HG03196 (cell line): ENCODE results near the gene FHOD3.

Experiments
- ATAC-seq: cut with Tn5 transposase; IDR thresholded peaks from one replicate; pipeline ENCODE4 v1.9.1; 2021; ENCODE audit not compliant: unreplicated experiment

The FHOD3 gene

DNA sequence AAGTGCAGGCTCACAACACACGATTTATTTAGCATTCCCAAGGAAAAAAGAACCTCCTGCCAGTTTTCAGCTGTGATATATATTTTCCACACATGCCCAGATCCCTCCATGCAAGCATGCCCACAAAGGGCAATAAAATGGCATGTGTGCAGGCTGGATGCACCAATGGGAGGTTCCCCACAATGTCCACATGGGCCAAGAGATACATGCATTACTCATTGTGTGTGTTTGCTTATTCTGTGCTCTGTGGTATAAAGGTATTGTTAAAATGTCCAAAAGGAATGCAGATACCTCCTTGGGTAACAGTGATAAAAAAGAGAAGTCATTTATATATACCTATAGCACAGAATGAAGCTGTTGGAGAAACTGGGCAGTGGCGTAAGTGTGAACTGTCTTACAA, 207.4 kb downstream of the FHOD3 start:
- no peak for ATAC-seq

DNA sequence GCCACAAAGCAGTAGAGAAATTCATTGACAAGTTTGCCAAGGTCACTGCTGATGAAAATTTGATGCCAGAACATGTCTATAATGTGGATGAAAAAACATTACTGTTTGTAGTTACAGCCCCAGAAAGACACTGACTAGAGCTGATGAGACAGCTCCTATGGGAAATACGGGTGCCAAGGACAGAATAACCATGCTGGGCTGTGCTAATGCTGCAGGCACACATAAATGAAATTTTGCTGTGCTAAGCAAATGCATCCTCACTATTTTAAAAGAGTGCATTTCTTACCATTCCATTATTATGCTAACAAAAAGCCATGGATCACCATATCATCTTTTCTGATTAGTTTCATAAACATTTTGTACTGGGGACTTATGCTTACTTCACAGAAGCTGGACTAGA, 208.2 kb downstream of the FHOD3 start:
- no peak for ATAC-seq

DNA sequence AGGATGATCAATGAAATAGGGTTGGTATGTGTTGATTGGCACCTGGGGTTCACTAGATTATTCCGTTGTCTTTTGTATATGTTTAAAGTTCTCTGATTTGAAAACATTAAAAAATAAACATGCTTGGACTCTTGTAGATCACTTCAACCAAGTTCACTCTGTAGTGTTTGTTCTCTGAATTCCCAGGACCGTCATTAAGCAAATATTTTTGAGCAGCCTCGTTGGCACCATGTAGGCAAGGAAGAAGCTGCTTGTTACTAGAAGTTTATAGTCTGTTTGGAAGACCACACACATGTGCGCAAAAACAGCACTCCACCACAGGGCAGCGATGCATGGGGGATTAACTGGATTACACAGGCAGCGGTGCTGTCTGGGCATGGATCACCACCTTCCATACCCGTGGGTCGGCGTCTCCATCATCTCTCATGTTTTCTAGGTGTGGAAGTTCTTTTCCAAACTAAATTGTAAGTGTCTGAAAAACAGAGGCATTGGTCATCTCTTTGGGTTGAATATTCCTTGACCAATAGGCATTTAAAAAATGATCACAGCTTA, 212.2 kb downstream of the FHOD3 start:
- no peak for ATAC-seq

DNA sequence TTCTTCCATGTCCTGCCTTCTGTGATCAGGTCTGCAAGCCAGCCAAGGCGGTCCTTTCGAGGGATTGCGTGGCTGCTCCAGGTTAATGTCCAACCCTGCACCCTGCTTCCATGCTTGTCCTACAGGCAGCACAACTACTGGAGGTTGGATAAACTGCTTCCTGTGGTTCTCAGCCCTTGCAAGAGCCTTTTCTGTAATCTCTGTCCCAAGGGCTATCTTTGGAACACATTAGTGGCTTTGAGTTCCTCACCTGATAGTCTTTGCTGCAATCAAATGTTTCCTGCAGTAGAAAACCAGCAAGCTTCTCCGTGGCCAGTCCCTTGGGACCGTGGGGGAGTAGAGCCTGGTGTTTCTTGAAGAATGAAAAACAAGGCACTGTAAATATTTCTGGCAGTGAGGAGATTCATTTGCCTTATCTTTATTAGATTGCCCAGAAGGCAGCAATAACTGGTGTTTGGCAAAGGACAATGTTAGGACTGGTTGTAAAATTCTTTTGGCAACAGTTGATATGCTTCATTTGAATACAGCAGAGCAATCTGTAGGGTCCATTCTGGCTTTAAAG, 214.4 kb downstream of the FHOD3 start:
- no peak for ATAC-seq

DNA sequence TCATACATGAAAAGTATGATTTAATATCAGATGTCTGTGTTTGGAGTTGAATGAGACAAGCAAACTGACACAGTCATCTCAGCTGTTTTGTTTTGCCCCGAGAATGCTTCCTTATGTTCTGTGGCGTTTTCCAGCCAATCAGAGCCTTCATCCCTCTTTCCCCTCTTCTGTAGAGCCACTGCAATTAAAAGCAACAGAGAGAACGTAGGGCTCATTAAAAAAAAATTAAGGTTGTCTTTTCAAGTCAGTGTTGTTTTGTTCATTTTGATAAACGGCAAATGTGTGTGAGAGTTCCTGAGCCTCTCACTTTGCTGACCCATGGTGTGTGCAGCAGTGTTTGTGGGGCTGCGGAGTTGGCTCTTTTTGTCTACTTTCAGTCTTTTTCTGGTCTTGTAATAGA, 216.0 kb downstream of the FHOD3 start:
- ATAC-seq = no peak

DNA sequence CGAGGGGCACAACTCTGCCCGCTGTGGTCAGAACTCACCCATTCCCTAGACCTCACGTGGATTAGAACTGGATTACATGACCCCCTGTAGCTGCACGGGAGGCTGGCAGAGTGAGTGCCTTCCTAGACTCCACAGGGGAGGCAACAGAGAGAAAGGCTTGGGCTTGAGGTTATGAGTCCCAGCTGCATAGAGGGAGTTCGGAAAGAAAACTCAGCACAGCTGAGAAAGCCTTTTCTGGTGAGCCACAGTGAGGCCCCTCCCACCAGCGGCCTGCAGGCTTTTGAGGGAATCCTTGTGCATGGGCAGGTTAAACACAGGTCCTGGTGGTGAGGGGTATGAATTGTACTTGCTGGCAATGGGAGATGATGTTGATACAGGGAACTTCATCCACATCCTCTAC, 217.3 kb downstream of the FHOD3 start:
- ATAC-seq = no peak

DNA sequence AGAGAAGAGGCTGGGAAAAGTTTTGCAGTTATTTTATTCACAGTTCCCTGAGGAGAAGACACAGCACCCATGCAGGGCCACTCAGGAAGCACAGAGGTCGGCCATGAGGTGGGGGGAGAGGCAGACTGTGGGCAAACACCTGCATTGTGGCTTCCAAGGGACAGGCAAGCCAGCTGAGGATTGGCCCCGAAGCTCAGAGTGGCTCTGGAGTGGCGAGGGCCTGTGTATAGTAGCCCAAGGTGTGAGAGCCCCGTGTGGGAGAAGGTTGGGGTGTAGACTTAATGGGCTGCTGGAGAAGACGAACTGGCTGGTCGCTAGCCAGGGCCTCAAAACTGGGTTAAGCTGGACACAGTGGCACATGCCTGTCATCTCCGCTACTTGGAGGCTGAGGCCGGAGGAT, 218.7 kb downstream of the FHOD3 start:
- no peak for ATAC-seq

DNA sequence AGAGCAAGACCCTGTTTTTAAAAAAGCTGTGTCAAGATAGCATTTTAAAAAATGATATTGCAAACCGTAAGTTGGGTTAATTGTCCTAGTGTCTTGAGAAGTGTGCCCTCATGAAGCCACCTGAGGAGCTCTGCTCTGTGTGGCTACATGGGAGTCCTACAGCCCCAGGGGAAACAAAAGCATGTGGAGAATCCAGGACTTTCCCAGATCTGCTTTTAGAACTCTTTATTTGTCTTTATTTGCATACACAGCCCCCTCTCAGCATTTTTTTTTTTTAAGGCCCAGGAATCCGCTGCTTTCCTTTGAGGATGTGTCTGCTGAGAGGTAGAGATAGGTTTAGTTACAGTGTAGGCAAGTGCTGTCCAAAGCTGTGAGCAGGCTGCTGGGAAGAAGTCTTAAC, 219.2 kb downstream of the FHOD3 start:
- no peak for ATAC-seq

DNA sequence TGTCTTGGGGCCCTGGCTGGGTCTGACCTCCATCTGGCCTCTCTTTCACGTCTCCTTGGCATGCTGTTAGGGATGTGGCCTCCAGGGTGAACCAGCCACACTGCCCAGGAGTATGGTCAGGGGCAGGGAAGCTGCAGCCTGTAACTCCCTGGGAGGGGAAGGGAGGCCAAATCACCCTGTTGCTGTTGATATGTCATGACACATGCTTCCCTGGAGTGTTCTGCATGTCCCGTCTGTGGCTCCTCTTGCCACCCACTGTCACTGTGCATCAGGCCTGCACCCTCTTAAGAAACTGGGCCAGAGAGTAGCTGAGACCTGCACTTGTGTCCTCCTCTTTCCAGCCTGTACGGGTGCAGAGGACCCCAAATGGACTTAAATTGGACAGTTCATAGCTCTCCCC, 221.3 kb downstream of the FHOD3 start:
- no peak for ATAC-seq

DNA sequence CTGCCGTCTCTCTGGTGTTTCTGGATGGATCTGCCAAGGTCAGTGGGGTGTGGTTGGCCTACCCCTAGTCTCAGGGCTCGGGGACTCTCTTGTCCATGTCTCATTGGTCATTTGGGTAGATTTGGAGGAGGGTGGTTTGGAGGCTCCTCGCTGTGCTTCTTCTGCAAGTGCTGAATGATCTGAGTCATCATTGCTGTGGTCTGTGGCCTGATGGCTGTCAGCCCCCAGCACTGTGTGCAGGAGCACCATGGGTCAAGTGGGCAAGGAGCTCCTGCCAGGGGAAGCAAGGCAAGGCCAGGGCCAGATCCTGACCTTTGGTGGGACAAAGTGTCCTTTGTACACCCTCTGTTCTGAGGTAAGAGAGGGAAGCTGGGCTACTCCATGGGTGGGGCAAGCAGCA, 221.8 kb downstream of the FHOD3 start:
- ATAC-seq = no peak

DNA sequence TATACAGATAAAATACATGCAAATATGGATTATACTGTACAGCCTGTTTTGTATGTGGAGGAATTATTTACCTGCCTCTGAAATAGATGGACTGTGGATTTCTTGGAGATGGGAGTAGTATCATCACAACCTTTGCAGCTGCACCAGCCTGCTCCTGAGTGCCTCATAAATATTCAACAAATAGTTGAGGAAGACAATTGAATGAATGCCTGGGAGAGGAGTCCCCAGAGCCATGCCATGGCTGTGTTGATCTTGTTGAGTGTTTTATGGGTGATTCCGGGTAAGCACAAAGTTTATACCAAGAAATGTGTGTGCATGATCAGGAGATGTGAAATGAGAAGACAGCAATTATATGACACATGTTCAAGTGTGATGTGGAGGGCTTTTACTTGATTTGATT, 225.0 kb downstream of the FHOD3 start:
- ATAC-seq = no peak

DNA sequence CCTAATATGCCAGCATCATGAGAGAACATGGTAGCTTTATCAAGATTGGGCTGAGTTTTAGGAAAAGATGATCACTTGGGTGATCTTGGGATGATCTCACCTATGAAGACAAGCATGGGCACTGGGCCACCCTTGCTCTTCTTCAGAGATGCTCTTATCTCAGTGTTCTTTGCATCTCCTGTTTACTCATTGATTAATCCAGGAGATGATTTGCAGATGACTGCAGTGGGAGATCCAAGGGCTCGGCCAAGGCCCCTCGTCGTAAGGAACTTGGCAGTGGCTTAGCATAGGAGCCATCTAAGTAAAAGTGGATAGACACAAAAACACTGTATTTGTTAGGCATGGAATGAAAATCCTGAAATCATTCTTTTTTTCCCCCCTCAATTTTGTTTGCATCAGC, 228.4 kb downstream of the FHOD3 start:
- ATAC-seq = no peak

DNA sequence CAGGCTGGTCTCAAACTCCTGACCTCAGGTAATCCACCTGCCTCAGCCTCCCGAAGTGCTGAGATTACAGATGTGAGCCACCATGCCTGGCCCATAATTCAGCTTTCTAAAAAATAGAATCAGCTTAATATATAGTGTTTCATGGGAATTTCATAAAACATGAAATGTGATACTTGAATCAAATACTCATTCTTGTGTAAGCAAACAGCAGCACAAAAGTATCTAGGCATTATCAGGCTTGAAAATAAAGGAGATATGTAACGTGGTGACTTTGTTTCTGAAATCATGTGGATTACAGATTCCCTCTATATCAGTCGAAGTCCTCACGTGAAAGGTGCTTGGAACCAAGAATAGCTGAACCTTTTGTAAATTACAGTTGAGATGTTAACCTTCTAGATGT, 229.1 kb downstream of the FHOD3 start:
- no peak for ATAC-seq

DNA sequence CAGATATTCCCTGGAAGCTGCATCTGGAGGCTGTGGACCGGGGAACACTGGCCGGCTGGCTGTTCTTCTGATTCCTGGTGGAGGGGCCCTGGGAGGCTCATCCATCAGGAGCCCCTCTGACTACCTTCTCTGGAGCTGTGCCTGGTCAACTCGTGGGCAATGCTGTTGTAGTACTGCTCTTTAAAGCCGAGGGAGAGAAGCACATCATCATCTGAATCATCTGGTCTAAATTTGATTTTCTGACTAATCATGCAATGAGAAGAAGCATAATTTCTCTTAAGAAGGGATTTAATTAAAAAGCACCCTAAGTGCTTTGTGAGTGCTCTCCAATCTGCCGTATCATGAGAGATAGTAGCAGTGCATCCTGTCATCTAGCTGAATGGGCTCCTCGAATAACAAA, 229.5 kb downstream of the FHOD3 start:
- no peak for ATAC-seq

DNA sequence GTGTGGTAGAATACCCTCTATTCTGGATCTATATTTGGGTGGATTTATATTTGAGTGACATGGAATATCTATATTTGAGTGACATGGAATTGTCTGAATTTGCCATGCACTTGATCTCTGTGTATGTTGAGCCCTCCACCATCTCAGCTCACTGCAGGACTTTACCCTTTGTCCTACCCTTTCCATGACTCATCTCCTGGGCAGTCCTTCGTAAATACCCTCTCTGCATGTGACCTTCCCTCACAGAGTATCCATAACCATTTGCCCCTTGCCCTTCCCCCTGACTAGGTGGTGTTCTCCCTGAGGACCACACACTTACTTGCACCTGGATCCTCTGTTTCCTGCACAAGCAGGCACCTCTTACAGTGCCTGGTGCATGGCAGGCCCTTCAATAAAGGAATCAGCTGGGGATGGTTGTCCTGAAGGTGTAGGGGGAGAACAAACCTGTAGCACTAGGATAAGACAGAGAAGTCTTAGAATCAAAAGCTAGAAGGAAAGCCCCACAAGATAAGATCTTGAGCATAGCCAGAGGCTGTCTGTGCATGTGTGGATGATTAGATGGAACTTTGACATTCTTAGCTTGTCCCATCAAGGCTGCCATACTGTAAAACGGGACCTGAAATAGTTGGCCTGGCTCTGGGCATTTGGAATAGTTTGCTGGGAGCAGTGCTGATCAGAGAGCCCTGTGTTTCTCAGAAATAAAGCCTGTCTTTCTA, 230.4 kb downstream of the FHOD3 start:
- no peak for ATAC-seq

DNA sequence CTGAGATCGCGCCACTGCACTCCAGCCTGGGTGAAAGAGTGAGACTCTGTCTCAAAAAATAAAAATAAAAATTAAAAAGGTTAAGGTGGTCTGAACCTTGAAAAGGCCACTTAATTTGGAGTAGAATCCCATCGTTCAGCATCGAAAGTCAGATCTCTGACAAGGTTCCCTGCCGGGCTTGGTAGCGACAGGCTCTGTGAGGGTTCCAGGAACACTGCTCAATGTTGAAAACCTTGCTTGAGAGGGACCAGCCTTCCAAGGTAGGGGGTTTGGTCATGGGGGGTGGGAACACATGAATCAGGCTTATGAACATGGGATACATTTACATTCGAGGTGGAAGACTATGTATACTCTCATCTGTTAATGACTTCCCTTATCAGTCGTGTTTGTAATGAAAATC, 232.2 kb downstream of the FHOD3 start:
- no peak for ATAC-seq

DNA sequence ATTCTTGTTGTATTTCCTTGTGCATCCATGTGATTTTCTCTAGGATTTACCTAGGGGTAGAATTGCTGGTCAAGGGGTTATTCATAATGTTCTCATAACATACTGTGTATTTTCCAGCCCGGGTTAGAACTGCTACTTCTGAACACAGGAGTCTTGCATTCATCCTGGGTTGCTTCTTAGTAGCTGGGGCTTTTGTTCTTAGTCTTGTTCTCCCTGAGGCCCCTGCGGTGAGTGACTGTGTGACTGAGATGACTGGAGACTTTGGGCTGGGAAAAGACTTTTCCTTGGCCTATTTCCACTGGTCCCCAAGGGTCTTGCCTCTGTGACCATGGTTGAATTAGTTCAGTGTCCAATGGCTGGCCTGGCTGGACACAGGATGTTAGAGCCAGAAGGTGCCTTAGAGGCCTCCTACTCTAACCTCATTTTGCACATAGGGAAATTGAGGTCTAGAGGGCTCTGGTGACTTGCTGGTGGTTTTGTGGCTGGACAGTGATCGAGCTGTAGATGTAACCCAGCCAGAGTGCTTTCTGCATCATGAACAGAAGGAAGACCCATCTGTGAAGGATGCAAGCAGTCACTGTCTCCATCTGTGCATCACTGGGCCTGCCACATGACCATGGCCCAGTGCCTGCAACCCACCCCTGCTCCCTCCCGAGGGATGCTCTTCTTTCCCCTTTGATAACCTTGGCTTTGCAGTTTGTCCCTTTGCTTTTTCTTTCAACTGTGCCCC, 233.3 kb downstream of the FHOD3 start:
- no peak for ATAC-seq

DNA sequence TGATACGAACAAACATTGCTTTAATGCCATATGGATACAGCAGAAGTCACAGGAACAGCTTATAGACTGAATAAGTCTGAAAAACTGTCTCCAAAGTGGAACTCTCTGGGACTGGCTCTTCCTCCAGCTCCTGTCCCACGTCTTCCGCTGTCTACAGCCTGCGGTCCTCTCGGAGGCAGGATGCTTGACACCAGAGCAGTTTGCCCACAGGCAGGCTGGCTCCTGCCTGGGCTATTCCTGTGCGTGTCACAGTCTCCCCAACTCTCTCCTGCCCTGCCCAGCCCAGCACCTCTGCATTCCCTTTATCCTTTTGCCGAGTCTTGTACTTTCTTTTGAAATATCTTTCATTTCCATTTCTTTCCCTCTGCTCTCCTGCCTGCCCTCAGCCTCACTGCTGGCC, 234.1 kb downstream of the FHOD3 start:
- no peak for ATAC-seq

DNA sequence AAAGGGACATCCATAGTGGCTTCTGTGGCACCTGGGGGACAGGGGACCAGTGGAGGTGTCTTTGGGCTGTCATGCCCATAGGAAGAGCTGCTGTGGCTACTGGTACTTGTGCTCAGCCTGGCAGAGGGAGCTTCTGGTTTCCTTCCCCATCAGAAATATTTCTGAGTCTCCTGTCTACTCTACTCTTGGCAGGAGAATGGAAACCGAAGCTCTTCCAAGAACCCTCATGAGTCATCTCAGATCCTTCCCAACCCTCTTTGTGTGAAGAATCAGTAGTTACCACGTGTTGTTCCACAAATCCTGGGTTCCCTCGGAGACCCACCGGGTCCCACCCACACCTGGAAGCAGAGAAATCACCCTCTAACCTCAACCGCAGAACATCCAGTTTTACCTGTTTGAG, 234.9 kb downstream of the FHOD3 start:
- no peak for ATAC-seq

DNA sequence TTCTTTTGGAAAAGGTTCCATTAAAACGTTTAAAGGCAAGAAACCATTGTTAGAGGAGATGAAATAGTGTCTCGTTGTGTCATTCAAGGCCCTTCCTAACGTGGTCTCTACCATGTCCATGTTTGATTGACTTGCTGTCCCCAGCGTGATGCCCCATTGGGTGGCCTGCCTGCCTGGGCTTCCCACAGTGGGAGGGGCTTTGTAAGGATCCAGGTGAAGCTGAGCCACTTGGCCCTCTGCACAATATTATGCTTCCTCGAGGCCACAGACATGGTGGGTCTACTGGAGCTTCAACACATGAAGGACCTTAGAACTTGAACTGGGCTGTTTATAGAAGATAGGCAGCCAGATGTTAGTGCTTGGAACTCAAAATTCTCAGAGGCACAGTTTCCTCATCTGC, 235.3 kb downstream of the FHOD3 start:
- no peak for ATAC-seq

DNA sequence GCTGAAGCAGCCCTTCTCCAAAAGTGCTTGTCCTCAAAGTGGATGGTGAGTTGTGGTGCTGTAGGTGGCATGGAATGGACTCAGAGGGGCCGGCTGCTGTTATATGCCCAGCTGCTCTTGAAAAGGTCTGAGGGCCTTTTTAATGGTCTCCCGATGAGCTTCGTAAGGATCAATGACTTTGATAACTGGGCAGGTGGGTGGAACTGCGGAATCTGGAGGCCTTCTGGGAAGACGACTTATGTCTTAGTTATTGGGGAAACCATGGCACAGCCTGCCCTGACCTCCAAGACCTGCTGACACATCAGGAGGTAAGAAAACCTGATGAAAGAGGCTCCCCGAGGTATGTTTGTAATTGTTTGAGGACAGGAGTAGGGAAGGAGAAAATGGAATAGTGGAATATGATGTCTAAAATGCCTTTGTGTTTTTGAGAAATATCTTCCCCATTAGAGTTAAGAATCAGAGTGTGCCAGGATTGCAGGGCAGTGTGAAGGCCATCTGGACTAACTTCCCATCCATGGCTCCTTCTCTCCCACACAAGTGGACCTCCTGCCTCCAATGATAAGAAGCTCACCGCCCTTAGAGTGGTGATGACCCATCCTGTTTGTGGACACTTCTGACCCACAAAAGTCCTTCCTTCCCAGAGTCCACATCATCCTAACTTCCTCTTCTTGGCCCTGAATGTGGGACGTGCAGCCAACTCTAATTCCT, 236.1 kb downstream of the FHOD3 start:
- ATAC-seq = no peak
